Measurements from ENCODE around the gene CLMP. TPM values are rescaled to one million over a fixed set of nuclear protein-coding genes. Genes with fewer than 3 reads are reported as not detected.

Gene CLMP
- total RNA-seq, 4 donors from 2014 or later: 23.6 to 49.4 (median 38.0) TPM

DNA sequence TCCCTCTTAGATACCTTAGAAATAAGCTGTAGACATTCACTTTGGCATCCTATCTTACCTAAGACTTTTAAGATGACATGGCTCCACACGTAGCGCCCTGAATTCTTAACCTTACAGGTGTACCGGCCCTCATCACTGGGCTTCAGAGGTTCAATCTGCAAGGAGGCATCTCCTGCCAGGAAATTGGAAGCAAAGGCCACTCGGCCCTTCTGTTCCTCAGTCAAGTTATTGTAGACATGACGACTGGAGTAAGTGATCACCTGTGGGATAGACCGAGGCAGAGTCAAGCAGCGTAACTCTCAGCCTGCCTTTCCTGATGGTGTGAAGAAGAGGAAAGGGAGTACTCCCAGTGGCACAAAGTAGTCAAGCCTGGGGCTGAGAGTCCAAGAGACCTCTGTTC is 110.6 kb downstream of the CLMP start:
- WGBS, 2 donors (ENCODE audit: low coverage in 1 of 2): 87 to 92% methylated on average over 3 to 7 of the region's 7 CpGs
- TF ChIP-seq POLR2A (IDR thresholded peaks at IDR 0.05) (no peak), POLR2AphosphoS5 (IDR thresholded peaks at IDR 0.05) (no peak), EP300 (IDR thresholded peaks at IDR 0.05; ENCODE audit: low read depth) (no peak)
- TF ChIP-seq, protein P1, sequence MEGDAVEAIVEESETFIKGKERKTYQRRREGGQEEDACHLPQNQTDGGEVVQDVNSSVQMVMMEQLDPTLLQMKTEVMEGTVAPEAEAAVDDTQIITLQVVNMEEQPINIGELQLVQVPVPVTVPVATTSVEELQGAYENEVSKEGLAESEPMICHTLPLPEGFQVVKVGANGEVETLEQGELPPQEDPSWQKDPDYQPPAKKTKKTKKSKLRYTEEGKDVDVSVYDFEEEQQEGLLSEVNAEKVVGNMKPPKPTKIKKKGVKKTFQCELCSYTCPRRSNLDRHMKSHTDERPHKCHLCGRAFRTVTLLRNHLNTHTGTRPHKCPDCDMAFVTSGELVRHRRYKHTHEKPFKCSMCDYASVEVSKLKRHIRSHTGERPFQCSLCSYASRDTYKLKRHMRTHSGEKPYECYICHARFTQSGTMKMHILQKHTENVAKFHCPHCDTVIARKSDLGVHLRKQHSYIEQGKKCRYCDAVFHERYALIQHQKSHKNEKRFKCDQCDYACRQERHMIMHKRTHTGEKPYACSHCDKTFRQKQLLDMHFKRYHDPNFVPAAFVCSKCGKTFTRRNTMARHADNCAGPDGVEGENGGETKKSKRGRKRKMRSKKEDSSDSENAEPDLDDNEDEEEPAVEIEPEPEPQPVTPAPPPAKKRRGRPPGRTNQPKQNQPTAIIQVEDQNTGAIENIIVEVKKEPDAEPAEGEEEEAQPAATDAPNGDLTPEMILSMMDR (IDR thresholded peaks at IDR 0.05): no peak
- no peaks in the 10 kb centered on the region for H3K36me3 ChIP-seq
- H3K27me3 ChIP-seq: no peaks in the 10 kb centered on the region
- intact Hi-C loops (cut with DNase I; ENCODE audit: low total_unique reads): no loop called here
- no peak for DNase-seq
- H3K4me3 ChIP-seq: no peak overlapping the region
- H3K9me3 ChIP-seq: no peaks in the 10 kb centered on the region
- peaks cover 0 to 13% (median 7%) of the 10 kb centered on the region in 4 donors for H3K4me1 ChIP-seq
- in situ Hi-C loops (cut with MboI; ENCODE audit: low pct_ligation_motif_present in 1 of 4, low pct_unique_long_range_greater_than_20kb in 1 of 4, low sequenced_read_pairs in 3 of 4): no loop called here
- H3K27ac ChIP-seq: peak overlapping the region in 2 of 4 donors; percentile 46 to 73

- intact Hi-C loops (cut with DNase I; ENCODE audit: low total_unique reads): no loop called here
- Histone ChIP-seq H3K9me3 (no peaks in the 10 kb centered on the region), H3K27ac (peak overlapping the region; percentile 40 to 73 (median 44)), H3K27me3 (no peaks in the 10 kb centered on the region), H3K36me3 (no peaks in the 10 kb centered on the region), H3K4me3 (no peak overlapping the region), H3K4me1 (peaks cover 0 to 13% (median 7%) of the 10 kb centered on the region in 4 donors)
- peak; percentile 86 for DNase-seq
- in situ Hi-C loops (cut with MboI; ENCODE audit: low pct_ligation_motif_present in 1 of 4, low pct_unique_long_range_greater_than_20kb in 1 of 4, low sequenced_read_pairs in 3 of 4): no loop called here
- 9% methylated on average over 4 of the region's 4 CpGs; no CpG with 5 or more reads in 1 of the 2 donors for WGBS, 2 donors (ENCODE audit: low coverage in 1 of 2)
- TF ChIP-seq, protein P1 (IDR thresholded peaks at IDR 0.05): no peak
- peak; percentile 42 to 72 (median 62) for TF ChIP-seq POLR2AphosphoS5 (IDR thresholded peaks at IDR 0.05)
- no peak for TF ChIP-seq POLR2A (IDR thresholded peaks at IDR 0.05)
- TF ChIP-seq EP300 (IDR thresholded peaks at IDR 0.05; ENCODE audit: low read depth): no peak
These were observed 111.4 kb downstream of the CLMP start for GRCh38 chr11:123083623-123084029.

GRCh38 chr11:123082977-123083376 is 112.1 kb downstream of the CLMP start:
- no peak for DNase-seq
- no peak for TF ChIP-seq POLR2A (IDR thresholded peaks at IDR 0.05)
- TF ChIP-seq EP300 (IDR thresholded peaks at IDR 0.05; ENCODE audit: low read depth): no peak
- Histone ChIP-seq H3K4me3 (no peak overlapping the region), H3K27ac (peak overlapping the region; percentile 40 to 73 (median 44)), H3K27me3 (no peaks in the 10 kb centered on the region), H3K36me3 (no peaks in the 10 kb centered on the region), H3K4me1 (peaks cover 0 to 13% (median 7%) of the 10 kb centered on the region in 4 donors), H3K9me3 (no peaks in the 10 kb centered on the region)
- intact Hi-C loops (cut with DNase I; ENCODE audit: low total_unique reads) (no loop called here), in situ Hi-C loops (cut with MboI; ENCODE audit: low pct_ligation_motif_present in 1 of 4, low pct_unique_long_range_greater_than_20kb in 1 of 4, low sequenced_read_pairs in 3 of 4) (no loop called here)
- WGBS, 2 donors (ENCODE audit: low coverage in 1 of 2): 36% methylated on average over 4 of the region's 4 CpGs

- no peak for DNase-seq
- TF ChIP-seq POLR2AphosphoS5 (IDR thresholded peaks at IDR 0.05) (no peak), EP300 (IDR thresholded peaks at IDR 0.05; ENCODE audit: low read depth) (no peak), POLR2A (IDR thresholded peaks at IDR 0.05) (no peak)
- TF ChIP-seq, protein P1 (IDR thresholded peaks at IDR 0.05): no peak
- Histone ChIP-seq H3K9me3 (no peaks in the 10 kb centered on the region), H3K4me1 (peaks cover 0 to 13% (median 3%) of the 10 kb centered on the region in 4 donors), H3K4me3 (no peak overlapping the region), H3K36me3 (no peaks in the 10 kb centered on the region), H3K27ac (no peak overlapping the region), H3K27me3 (no peaks in the 10 kb centered on the region)
- in situ Hi-C loops (cut with MboI; ENCODE audit: low pct_ligation_motif_present in 1 of 4, low pct_unique_long_range_greater_than_20kb in 1 of 4, low sequenced_read_pairs in 3 of 4): no loop called here
- WGBS, 2 donors (ENCODE audit: low coverage in 1 of 2): 100% methylated on average over 1 of the region's 1 CpG
- intact Hi-C loops (cut with DNase I; ENCODE audit: low total_unique reads): no loop called here
These were observed 115.0 kb downstream of the CLMP start for GRCh38 chr11:123080015-123080414.

GRCh38 chr11:123076484-123076883 is 118.6 kb downstream of the CLMP start:
- WGBS, 2 donors (ENCODE audit: low coverage in 1 of 2): 85 to 91% methylated on average over 2 of the region's 2 CpGs
- no peak for DNase-seq
- Histone ChIP-seq H3K4me3 (no peak overlapping the region), H3K9me3 (no peaks in the 10 kb centered on the region), H3K36me3 (peaks cover 0 to 8% (median 0%) of the 10 kb centered on the region in 4 donors), H3K27me3 (no peaks in the 10 kb centered on the region), H3K27ac (no peak overlapping the region), H3K4me1 (peaks cover 0 to under 1% (median 0%) of the 10 kb centered on the region in 4 donors)
- in situ Hi-C loops (cut with MboI; ENCODE audit: low pct_ligation_motif_present in 1 of 4, low pct_unique_long_range_greater_than_20kb in 1 of 4, low sequenced_read_pairs in 3 of 4) (no loop called here), intact Hi-C loops (cut with DNase I; ENCODE audit: low total_unique reads) (no loop called here)
- TF ChIP-seq POLR2AphosphoS5 (IDR thresholded peaks at IDR 0.05) (no peak), POLR2A (IDR thresholded peaks at IDR 0.05) (no peak), EP300 (IDR thresholded peaks at IDR 0.05; ENCODE audit: low read depth) (no peak)
- TF ChIP-seq, protein P1 (IDR thresholded peaks at IDR 0.05): no peak

All from transverse colon (tissue), 4 donors.